ENCODE results near the gene TPX2. TPM values are rescaled to one million over a fixed set of nuclear protein-coding genes. Genes with fewer than 3 reads are reported as not detected.

TPX2 gene
- total and polyA plus RNA-seq, 5 experiments from 2014 or later: 0.16 to 0.50 (median 0.26) TPM; not detected in 1

GRCh38 chr20:31838646-31839292 is 99.7 kb downstream of the TPX2 start:
- Mint-ChIP-seq H3K36me3 (no peaks in the 10 kb centered on the region), H3K27me3 (no peaks in the 10 kb centered on the region), H3K27ac (no peak overlapping the region), H3K4me1 (peaks cover 0 to 9% (median 4%) of the 10 kb centered on the region in 4 donors), H3K9me3 (no peaks in the 10 kb centered on the region), H3K4me3 (no peak overlapping the region)
- POLR2A ChIA-PET: no interaction called here
- ATAC-seq (no peak), DNase-seq (no peak)

DNA sequence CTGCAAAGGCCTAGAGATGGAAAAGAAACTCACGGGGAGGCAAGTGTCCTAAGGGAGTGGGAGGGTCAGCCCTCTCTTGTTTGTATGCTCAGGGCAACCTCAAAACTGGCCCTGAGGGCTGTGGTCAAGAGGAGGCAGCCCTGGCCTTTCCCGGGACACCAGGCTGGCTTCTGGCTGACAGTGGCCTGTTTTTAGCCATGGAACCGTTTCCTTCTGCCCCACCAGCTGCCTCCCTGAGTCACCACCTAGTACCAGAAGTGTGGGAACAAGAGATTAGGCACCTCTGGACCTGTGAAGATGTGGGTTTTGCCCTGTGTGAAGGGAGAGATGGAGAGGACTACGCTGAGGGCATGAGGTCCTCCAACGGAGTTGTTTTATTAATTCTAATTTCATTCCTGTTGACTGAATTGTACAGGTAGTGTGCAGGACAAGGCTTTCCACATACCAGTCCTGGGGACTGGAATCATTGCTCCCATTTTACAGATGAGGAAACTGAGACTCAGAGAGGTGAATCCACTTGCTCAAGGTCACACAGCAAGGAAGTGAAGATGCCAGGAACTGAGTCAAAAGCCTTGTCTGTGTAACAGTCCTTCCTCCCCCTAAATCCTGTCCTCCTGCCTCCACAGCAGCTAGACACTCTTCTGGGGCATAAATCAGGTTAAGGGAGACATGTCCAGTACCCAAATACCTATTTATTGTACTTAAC is 100.8 kb downstream of the TPX2 start:
- Mint-ChIP-seq H3K36me3 (no peaks in the 10 kb centered on the region), H3K27me3 (no peaks in the 10 kb centered on the region), H3K4me3 (no peak overlapping the region), H3K4me1 (peaks cover 0 to 9% (median 4%) of the 10 kb centered on the region in 4 donors), H3K9me3 (no peaks in the 10 kb centered on the region), H3K27ac (no peak overlapping the region)
- POLR2A ChIA-PET: no interaction called here
- no peak for ATAC-seq
- DNase-seq: no peak

DNA sequence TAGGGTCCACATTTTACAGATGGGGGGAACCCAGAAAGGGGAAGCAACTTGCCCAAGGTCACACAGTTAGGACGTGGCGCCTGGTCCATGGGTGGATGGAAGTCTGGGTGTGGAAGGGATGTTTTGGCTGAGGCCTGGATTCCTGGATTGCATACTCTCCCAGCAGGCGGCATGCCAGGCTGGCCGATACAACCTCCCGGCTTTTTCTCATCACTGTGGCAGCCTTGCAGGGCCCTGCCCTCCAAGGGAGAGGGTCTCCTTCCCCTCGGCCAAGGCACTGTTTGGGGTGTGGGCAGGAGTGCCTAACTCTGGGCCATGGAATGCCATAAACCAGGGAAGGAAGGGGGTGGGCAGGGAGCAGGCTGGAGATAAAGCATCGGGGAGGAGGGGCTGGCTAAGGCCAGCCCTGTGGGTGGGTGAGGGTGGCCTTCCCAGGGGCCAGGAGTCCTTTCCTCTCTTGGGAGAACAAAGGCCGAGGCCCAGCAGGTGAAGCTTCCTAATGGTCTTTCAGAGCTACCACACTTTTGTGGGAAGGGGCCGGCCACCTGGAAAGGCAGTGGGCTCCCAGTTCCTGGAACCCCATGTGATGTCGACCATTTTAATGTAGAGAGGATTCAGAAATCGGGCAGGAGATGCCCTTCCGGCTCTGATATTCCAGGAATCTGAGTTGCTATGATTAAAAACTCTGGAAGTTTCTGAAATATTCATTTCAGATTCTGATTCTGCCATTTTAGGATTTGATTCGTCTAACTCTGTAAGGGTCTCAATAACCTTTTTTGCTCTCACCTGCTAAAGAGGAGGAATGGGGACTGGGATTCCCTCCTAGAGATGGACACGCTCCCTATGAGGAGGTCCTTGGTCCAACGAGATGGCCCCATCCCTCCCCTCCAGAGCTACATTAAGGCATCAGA is 102.1 kb downstream of the TPX2 start:
- no peaks in the 10 kb centered on the region for H3K27me3 Mint-ChIP-seq
- no peak overlapping the region for H3K4me3 Mint-ChIP-seq
- no peak overlapping the region for H3K27ac Mint-ChIP-seq
- DNase-seq (no peak), ATAC-seq (no peak)
- POLR2A ChIA-PET: interaction anchor here (0.5 kb wide), 1 partner anchor 1527 kb away, joined by 4 read pairs; no protein-coding TSS in a partner anchor
- peaks cover 0 to 5% (median 2%) of the 10 kb centered on the region in 4 donors for H3K4me1 Mint-ChIP-seq
- H3K36me3 Mint-ChIP-seq: no peaks in the 10 kb centered on the region
- H3K9me3 Mint-ChIP-seq: no peaks in the 10 kb centered on the region

GRCh38 chr20:31841928-31842327 is 102.8 kb downstream of the TPX2 start:
- DNase-seq: no peak
- no peak for ATAC-seq
- H3K36me3 Mint-ChIP-seq: no peaks in the 10 kb centered on the region
- no peaks in the 10 kb centered on the region for H3K9me3 Mint-ChIP-seq
- H3K4me1 Mint-ChIP-seq: no peaks in the 10 kb centered on the region
- no peak overlapping the region for H3K4me3 Mint-ChIP-seq
- H3K27me3 Mint-ChIP-seq: peaks cover 0 to 2% (median 0%) of the 10 kb centered on the region in 5 donors
- no peak overlapping the region for H3K27ac Mint-ChIP-seq
- POLR2A ChIA-PET: no interaction called here

DNA sequence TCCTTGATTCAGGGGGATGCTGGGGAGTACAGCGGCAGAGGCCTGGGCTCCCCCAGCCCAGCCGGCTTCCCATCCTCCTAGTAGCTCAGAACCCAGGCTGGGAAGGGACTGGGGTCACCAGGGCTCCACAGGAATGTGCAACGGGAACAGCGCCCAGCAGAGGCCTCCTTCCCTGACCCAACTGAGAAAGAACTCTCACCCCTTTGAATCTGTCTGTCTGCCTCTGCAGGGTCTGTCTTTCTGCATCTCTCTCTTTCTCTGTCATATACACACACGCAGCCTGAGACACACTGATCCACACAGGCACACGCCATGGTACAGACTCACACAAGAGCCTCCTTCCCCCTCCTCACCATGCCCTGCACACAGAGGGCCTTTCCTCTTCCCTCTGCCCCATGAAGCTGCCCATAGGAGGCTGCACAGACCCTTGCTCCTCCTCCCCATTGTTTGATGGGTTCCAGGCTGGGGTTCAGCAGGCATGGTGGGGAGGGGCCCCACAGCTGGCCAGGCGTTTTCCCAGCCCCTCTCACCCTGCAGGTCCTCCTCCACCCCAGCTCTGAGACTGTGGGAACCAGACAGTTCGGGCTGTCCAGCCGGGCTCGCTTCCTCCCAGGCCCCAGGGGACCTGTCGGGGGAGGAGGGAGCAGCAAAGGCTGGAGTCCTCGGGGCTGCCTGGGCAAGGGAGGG is 103.5 kb downstream of the TPX2 start:
- DNase-seq (no peak), ATAC-seq (no peak)
- Mint-ChIP-seq H3K27ac (no peak overlapping the region), H3K36me3 (no peaks in the 10 kb centered on the region), H3K9me3 (no peaks in the 10 kb centered on the region), H3K4me3 (no peak overlapping the region), H3K27me3 (peaks cover 0 to 2% (median 0%) of the 10 kb centered on the region in 5 donors), H3K4me1 (no peaks in the 10 kb centered on the region)
- POLR2A ChIA-PET: no interaction called here

GRCh38 chr20:31843288-31843687 is 104.2 kb downstream of the TPX2 start:
- no peaks in the 10 kb centered on the region for H3K9me3 Mint-ChIP-seq
- DNase-seq: no peak
- no peaks in the 10 kb centered on the region for H3K4me1 Mint-ChIP-seq
- ATAC-seq: no peak
- no peak overlapping the region for H3K27ac Mint-ChIP-seq
- POLR2A ChIA-PET: no interaction called here
- H3K36me3 Mint-ChIP-seq: no peaks in the 10 kb centered on the region
- peaks cover 0 to 2% (median 0%) of the 10 kb centered on the region in 5 donors for H3K27me3 Mint-ChIP-seq
- no peak overlapping the region for H3K4me3 Mint-ChIP-seq

GRCh38 chr20:31843881-31844280 is 104.8 kb downstream of the TPX2 start:
- H3K4me3 Mint-ChIP-seq: no peak overlapping the region

GRCh38 chr20:31844737-31845299 is 105.7 kb downstream of the TPX2 start:
- H3K4me3 Mint-ChIP-seq: no peak overlapping the region
- DNase-seq (no peak), ATAC-seq (no peak)
- no peaks in the 10 kb centered on the region for H3K4me1 Mint-ChIP-seq
- POLR2A ChIA-PET: no interaction called here
- H3K9me3 Mint-ChIP-seq: no peaks in the 10 kb centered on the region
- H3K27ac Mint-ChIP-seq: no peak overlapping the region
- peaks cover 3 to 14% (median 6%) of the 10 kb centered on the region in 5 donors for H3K27me3 Mint-ChIP-seq
- H3K36me3 Mint-ChIP-seq: no peaks in the 10 kb centered on the region

More at GRCh38 chr20:31843881-31844280, 104.8 kb downstream of the TPX2 start:
- POLR2A ChIA-PET: no interaction called here
- no peak overlapping the region for H3K27ac Mint-ChIP-seq
- DNase-seq (no peak), ATAC-seq (no peak)
- H3K27me3 Mint-ChIP-seq: peaks cover under 1 to 7% (median 2%) of the 10 kb centered on the region in 5 donors
- no peaks in the 10 kb centered on the region for H3K4me1 Mint-ChIP-seq
- H3K9me3 Mint-ChIP-seq: no peaks in the 10 kb centered on the region
- no peaks in the 10 kb centered on the region for H3K36me3 Mint-ChIP-seq

DNA sequence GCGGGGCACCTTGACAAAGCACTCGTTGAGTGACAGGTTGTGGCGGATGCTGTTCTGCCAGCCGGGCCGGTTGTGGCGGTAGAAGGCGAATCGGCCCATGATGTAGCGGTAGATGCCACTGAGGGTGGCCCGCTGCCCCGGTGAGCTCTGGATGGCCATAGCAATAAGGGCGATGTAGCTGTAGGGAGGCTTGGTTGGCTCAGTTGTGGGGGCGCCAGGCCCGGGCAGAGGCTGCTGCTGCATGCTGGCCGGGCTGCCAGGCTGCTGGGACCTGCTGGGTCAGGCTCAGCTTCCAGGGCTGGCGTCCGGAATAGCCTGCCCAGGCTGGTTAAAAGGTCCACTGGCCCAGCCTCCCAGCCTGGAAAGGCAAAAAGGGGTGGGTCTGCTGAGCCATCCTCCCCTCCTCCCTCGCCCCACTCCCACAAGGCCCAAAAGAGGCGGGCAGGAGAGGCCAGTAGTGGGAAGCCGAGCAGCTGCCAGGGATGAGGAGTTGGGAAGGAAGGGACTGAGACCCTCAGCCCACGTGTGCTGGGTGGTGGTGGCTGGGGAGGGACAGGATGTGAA is 106.3 kb downstream of the TPX2 start, which contains the start of gene FOXS1:
Gene FOXS1, minus strand, starts transcription at position 305 of the 564 bp plus-strand sequence. Its CDS starts 62 bp downstream, at position 243.
- H3K27me3 Mint-ChIP-seq: peaks cover 3 to 19% (median 8%) of the 10 kb centered on the region in 5 donors
- DNase-seq (no peak), ATAC-seq (no peak)
- no peaks in the 10 kb centered on the region for H3K9me3 Mint-ChIP-seq
- H3K4me3 Mint-ChIP-seq: no peak within 1 kb of the TSS
- POLR2A ChIA-PET: no interaction called here
- H3K4me1 Mint-ChIP-seq: no peaks in the 10 kb centered on the region
- no peak within 1 kb of the TSS for H3K27ac Mint-ChIP-seq
- H3K36me3 Mint-ChIP-seq: no peaks in the 10 kb centered on the region

GRCh38 chr20:31846793-31847138 is 107.7 kb downstream of the TPX2 start:
- POLR2A ChIA-PET: no interaction called here
- Mint-ChIP-seq H3K9me3 (no peaks in the 10 kb centered on the region), H3K27ac (no peak overlapping the region), H3K27me3 (peaks cover 9 to 31% (median 19%) of the 10 kb centered on the region in 5 donors), H3K36me3 (no peaks in the 10 kb centered on the region), H3K4me3 (no peak overlapping the region), H3K4me1 (no peaks in the 10 kb centered on the region)
- ATAC-seq: no peak
- no peak for DNase-seq

- POLR2A ChIA-PET: no interaction called here
- Mint-ChIP-seq H3K36me3 (no peaks in the 10 kb centered on the region), H3K4me1 (no peaks in the 10 kb centered on the region), H3K27me3 (peaks cover 9 to 35% (median 19%) of the 10 kb centered on the region in 5 donors), H3K4me3 (no peak overlapping the region), H3K9me3 (no peaks in the 10 kb centered on the region), H3K27ac (peak overlapping the region in 1 of 10 donors; percentile 41)
- ATAC-seq (no peak), DNase-seq (no peak)
These were observed 109.3 kb downstream of the TPX2 start for GRCh38 chr20:31848088-31848999.

Data from naive thymus-derived CD8-positive, alpha-beta T cell (primary cell).